Amygdala (tissue), 56 donors: ENCODE results near the gene NR5A2.

Experiments used
- DNase-seq, 56 donors: peaks; one replicate each; lab custom pipeline; 2025; lab: John Stamatoyannopoulos, UW

Gene NR5A2

DNA sequence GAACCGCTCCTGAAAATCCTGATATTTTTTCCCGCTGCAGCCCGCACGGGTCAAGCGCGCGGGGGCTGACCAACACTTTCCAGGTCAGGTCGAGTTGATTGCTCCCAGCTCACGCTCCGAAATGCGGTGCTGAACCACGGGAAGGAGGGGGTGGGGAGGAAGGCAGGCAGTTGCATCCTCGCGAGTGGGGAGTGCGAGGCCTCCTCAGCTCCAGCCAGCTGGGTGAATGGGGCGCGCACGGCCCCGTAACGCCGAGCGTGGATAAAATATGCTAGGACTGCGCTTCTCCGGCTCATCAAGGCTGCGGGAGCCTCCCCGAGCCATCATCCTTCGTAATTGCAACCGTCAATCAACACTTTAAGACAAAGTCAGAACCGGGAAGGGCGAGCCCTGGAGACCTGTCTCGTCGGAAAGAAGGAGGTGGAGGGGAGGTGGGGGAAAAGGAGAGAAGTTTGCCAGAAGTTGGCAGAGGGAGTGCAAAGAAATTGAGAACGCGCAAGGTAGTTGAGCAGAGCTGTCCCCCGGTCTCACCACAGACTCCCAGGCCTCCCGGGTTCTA, 8.0 kb downstream of the NR5A2 start:
- DNase-seq: no peak

DNA sequence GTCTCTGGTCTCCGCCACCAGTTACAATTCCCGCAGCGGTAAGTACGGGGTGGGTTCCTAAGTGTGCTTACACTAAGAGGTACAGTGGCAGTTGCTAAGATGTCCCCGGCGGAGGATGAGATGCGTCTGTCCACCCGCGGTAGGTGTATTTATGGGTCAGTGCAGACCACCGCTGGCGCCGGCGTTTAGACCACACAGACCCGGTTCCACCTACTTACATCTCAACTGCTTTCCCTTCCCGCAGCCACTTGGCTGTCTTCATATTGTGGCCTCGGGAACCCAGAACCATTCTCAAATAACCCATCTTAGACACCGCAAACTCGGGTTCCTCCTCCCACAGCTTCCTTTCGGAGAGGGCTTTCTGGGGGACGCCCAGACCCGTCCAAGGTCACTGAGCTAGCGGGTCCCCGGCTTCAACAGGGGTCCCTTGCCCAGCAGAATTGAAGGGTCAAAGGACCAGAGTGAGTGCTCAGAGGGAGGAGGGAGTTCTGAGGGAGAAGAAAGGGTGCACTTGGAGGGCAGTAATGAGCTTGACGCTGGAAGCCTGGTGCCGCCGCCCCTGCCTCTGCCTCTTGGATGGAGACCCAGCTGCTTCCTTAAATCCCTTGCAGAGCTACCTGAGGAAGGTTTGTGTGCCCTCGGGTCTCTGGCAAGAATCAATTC, 8.6 kb downstream of the NR5A2 start:
- DNase-seq: no peak

DNA sequence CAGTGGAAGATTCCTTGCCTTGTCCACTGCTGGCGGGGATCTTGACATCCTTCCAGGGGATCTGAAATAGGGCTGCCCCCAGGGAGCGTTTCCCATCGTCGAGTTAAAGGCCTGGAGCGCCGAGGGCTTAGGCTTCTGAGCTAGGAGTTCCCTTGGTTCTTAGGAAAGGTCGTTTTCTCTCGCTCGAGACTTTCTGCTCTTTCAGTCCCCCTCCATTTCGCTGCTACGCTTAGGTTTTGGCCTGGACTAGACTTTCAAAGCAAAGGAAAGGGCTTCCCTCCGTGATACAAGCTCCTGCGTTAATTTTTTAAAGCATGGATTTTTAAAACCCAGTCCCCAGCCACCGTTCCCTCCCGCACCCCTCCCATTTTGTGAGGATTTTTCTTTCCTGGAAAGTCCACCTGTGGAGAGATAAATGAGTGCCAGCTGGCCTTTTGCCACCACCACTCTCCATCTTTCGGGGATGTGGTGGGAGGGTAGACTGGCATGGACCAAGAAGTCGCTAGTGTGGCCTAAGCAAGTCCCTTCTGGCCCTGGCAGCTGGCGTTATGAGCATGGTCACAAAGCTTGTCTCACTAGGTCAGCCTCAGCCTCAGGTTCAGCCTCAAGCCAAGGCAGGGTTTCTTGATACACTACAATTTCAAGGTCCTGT, 9.2 kb downstream of the NR5A2 start:
- DNase-seq: no peak

DNA sequence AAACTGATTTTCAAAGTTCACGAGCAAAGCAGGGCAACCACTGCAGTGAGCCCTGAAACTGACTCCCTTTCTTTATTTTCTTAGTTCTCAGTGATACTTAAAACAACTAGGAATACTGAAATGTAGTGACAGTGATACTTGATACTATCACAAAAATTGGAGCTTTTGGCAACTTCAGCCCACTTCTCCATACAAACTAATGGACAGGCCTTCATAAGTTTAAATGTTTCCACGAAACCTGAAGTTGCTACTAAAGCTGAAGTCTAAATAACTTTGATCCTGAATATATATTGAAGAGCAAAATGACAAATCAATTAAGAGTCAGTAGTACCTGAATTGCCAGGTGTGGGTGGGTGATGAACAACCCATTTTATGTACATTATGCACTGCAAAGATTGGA, 10.0 kb downstream of the NR5A2 start:
- no peak for DNase-seq

DNA sequence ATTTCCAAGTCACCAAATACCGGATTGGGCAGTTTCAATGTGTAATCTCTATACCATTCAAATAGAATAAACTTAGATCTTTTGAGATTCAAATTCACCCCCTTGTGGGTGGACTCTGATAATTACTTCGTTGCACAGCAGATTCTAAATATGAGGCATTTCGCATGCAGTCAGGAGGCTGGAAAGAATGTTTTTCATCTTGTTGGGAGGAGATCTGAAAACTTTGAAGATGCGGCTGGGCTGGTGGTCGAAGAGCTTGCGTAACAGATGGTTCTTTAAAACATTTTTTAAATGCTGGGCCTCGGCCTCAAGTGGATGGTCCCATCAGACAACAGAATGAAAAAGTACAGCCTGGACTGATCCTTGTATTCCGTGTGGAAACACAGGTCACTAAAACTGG, 10.4 kb downstream of the NR5A2 start:
- no peak for DNase-seq

DNA sequence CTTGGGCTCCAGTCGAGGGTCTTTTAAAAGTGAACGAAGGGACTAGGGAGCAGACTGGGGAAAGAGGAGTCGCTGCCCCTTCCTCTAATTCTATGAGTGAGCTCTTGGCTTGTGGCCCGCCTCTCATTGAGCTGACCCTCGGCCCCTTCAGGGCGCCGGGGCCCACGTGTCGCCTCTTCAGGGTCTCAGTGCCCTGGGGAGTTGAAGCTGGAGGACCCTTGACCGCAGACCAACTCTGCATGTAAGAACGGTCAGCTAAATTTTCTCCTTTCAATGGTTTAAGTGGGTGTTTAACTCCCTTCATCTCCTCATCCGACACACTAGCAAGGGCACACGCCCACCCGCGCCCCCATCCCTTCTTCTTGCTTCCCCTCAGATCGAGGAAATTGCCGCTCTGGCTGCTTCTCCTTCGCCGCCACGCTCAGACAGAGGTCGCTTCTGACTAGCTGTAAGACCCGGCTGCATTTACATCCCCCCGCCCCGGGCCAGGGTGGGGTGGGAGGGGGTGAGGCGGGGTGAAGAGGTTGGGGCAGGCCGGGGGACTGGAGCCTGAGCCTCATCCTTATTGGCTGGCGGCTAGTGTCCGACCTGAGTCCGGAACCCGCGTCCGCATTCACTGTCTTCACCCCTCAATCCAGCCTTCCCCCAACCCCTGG, 10.9 kb downstream of the NR5A2 start:
- no peak for DNase-seq

DNA sequence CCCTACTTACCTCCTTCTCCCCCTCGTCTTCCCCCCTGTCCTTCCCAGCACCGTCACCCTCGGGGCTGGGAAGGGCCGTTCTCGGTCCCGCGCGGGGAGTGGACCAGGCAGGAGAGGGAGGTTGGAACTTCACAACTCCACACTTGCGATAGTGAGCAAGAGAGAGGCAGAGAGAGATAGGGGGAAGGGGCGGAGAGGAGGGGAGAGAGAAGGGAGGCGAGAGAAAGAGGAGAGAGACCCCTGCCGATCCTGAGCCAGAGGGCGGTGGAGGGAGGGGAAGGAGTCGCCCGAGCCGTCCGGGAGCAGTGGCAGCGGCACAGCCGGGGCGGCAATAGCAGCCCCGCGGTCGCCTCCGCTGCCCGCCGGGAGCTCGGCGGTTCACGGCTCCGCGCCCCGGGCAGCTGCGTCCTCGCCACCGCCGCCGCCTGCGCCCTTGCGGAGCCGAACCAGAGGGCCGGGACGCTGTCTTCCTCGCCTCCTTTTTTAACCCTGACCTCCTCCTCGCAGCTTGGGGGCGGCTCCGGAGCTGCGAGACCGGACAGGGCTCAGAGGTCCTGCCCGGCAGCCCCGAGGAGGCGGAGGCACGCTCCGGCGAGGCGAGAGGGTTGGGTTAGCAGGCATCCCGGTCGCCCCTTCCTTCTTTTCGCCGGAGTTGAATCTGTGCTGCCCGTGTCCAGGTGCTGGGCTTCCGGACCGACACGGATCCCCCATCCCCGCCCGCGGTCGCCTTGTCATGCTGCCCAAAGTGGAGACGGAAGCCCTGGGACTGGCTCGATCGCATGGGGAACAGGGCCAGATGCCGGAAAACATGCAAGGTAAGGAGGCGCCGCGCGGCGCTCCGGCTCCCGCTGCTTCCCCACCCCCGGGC, 11.7 kb downstream of the NR5A2 start:
- no peak for DNase-seq

DNA sequence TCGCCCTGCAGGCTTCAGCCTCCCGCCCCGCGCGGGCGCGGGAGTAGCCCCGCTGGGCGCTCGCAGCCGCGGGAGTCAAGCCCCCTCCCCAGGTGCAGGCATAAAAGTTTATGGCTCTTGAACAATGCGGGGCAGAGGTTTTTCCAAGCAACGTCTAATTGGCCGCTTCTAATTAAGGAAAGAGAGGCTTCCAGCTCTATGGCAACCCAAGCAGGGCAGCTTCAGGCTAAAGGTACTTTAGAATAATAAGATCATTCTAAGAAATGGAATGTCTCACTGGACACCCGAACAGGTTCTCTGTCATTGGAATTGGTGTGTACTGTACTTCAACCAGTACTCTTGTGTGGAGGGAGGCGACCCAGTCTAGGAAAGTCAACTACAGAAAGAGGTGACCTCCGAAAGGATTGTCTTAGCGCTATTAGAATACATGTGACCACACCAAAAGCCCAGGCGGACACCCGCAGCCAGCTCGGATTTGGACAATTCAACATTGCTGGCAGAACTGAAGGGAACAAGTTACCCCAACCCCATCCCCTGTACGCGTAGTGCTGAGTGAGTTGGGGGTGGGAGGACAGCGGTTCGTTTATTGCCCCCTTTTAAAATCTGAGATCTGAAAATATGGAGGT, 12.5 kb downstream of the NR5A2 start:
- DNase-seq: no peak

DNA sequence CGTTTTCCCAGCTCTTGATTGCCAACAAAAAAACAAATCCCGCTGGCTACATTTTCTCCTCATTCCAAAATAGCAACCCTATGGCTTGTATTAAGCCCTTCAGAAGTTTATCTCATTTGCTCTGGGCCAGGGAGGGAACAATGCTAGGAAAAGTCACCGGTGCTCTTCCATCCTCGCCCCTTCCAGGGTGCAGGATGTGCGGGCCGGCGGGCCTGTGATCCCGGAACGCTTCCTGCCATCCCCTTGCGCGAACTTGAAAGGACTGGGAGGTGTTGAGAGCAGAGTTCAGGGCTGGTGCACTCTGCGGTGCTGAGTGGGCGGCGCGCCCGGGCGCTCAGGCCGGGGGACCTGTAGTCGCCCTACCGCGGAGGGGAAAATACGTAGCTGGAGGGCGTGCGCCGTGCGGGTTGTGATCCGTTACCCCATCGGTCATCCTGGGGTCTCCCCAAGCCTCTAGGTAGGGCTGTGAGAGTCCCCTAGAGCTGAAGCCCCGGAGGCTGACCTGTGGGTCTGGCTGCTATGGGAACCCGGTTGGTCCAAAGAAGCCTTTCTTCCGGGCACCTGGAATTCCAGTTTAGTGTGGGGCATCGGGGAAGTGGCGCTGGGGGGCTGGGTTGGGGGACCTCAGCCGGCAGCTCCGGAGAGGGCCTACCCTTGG, 13.1 kb downstream of the NR5A2 start:
- DNase-seq: no peak

DNA sequence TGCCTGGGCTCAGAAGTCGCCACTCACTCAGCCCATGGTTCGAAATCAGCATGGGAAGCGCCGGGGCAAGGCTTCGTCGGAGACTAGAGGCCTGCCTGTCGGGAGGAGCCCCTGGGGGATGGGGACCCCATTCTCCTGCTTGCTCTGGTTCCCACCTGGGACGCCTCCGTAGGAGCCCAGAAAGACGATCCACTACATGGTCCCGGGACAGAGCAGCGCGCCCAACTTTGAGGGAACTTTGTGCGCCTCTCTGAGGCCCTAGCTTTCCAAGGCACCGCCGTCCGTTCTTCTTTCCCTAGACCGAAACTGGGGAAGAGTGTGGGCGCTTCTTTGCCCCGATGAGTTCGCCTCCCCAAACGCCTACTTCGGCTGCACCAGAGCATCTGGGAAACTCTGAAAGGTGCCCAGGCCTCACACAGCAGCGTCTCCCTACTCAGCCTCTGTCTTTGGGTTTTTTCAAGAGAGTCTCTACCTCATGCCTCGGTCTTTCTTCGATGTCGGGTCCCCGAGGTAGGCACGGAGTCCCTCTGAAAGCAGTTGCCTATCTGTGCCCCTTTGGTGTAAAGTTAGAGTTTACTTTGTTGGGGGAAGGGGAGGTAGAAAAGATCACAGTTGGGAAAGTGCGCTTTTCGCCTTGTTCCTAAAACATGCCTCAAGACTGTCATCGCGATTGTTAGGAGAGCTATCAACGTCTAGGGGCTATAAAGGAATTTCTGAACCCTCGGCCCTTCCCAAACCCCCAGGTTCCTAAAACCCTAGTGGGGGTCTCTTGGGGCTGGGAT, 14.0 kb downstream of the NR5A2 start:
- DNase-seq: no peak

DNA sequence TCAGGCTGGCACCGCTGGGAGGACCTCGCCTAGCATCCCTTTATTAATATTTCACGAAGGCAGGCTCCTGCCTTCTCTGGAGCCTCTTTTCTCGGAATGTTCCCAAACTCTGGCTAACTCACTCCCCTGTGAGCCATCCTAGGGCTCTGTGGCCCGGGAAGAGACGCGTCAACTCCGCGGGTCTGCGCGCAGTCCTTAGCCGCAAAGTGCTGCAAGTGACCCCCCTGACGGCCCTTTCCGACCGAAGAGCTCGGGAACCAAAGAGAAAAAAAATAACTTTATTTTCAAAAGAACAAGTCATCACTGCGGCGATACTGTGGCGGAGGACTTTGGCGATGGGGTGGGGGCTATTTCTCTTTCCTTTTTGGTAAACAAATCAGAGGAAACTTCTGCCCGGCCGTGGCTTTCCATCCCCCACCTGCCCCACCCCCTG, 14.6 kb downstream of the NR5A2 start:
- no peak for DNase-seq

DNA sequence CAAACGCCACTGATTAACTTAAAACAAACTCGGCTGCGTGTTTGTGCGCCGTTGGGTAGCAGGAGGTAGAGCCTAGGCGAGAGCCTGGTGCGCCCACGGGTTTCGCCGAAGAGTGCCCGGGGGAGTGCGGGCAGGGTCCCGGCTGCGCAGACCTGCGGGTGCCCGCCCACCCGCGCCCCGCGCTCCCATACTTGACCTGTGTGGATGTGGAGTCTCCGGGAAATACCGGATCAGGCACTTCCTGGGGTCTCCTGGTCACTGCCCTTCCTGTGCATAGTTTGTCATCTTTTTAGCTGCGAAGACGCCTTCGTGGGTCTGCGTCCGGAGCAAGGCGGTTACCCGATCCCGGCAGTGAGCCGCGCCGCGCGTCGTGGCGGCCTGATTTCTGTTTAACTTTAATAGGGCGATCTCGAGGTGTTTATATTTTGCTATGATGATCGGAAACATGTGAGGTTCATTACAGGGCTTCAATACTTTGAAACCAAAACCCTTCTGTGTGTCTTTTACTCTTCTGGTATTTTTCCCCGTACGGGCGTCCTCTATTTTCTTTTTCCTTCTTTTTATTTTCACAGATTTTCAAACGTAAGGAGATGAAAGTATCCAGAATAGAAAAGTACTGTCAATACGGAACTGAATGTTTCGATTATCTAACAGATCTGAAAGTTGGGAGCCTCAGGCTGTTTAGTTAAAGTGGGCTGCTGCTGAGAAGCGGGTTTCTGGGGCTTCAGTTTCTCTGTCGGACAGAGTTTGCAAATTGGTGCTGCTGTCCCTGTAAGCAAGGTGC, 15.2 kb downstream of the NR5A2 start:
- no peak for DNase-seq

DNA sequence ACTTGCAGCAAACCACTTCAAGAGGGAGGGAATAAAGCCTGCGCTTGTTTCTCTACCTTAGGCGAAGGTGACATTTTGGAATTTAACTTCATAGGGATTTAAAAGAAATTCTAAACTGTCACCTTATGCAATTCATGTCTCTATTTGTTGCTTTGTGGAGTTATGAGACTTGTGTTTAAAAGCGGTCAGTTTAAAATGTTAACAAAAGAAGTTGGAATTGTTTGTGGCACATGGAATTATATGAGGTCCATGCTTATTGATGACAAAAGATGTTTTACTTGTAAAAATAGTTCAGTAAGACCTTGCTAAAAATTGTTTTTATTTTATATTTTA, 15.8 kb downstream of the NR5A2 start:
- no peak for DNase-seq

DNA sequence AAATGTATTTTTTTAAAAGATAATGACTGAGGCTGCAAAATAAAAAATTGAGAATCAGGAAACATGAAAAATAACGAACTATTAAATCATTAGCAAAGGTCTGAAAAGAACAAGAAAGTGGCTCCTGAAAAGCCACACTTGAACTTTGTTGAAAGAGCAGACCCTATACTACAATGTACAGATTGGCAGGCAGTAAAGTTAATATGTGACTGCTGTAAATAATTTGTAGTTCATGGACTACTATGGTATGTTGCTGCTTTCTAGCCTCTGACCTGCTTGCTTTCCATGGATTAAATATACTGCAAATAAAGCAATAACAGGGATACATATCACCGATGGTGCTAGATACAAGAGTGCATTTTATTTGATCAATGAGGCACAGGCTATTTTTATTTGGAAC, 18.6 kb downstream of the NR5A2 start:
- no peak for DNase-seq

DNA sequence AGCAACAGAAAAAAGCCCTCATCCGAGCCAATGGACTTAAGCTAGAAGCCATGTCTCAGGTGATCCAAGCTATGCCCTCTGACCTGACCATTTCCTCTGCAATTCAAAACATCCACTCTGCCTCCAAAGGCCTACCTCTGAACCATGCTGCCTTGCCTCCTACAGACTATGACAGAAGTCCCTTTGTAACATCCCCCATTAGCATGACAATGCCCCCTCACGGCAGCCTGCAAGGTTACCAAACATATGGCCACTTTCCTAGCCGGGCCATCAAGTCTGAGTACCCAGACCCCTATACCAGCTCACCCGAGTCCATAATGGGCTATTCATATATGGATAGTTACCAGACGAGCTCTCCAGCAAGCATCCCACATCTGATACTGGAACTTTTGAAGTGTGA, 20.7 kb downstream of the NR5A2 start:
- DNase-seq: no peak

DNA sequence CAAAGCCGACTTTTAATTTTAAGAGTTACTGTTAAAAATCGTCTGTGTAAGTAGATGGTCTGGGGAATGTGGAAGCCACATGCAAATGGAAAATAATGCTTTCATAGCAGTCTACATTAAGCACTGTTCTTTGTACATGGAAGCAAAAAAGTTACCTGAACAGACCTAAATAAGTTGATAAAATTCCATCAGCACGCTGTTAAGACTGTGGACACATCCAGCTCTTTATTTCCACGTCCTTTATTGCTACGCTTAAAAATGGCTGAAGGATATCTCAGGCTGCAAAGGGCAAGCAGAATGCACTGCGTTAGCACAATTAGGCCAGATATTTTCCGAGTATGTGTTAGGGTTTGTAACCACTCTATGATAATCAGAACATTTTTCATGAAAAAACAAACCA, 22.3 kb downstream of the NR5A2 start:
- no peak for DNase-seq

DNA sequence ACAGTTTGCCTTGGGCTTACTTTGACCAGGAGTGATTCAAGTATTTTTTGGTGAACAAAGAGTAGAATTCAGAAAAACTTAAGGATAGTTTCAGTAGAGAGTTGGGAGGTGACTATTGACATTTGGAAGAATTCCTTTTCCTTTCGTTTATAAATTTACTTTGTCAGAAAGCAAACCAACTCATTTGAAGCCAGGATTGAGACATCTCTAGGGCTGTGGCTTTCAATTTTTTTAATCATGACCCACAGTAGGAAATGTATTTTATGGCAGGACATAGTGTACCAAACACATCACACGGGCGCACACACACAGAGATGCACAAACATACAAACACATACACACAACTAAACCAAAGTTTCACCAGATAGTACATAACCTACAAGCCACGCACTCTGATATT, 24.1 kb downstream of the NR5A2 start:
- no peak for DNase-seq

DNA sequence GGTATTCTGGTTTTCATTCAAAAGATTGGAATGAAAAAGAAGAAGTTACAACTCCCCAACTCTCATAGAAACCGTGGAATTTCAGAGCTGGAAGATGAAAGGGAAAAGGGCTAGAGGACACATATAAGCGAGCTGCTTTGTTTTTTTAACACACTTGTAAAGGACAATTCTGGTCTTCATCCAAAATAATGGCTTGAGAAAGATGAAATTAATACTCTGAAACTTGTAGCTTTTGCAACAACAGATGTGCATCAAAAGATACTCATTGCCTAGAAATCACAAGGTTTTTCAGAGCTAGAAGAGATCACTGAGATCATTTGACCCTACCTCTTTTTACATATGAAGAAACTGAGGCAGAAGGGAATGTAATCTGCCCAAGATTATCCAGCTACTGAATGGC, 25.6 kb downstream of the NR5A2 start:
- no peak for DNase-seq
